Right ventricle myocardium superior (tissue), 1 donor: ENCODE data around the gene DGCR2. TPM values are rescaled to one million over a fixed set of nuclear protein-coding genes. Genes with fewer than 3 reads are reported as not detected.
"Not testable (repeated sequence)": the region's sequence is repeated elsewhere in the genome, so short reads cannot be mapped to it uniquely, and the experiment has no call there.

ENCODE experiments used
- ATAC-seq: fragments of 200-7000 bp; cut with Tn5 transposase; one replicate; pipeline ENCODE4 v1.9.1; 2020; ENCODE audit warnings: mild to moderate bottlenecking; ENCODE audit not compliant: poor library complexity
- DNase-seq: peaks from one replicate; pipeline ENCODE4 v3.0.0-alpha.2; 2020
- intact Hi-C: fragments of 100-400 bp; cut with DNase I; formaldehyde crosslinking; loops from one replicate; pipeline ENCODE4 v1.11.2; 2022
- total RNA-seq: library from RNA; stranded (reverse); fragmentation: NEBNext Ultra II Directional; extraction: Animal tissue kit (Norgen Biotek cat#: 25700); gene quantifications from one replicate; pipeline ENCODE4 v1.2.1, GENCODE V29; 2021
- donor health status: DM: no; HTN: yes; CAD: no; lungs with severe emphysema.

Gene DGCR2
- total RNA-seq, 1 donor from 2014 or later, result 29.7 TPM

GRCh38 chr22:19005905-19006304 is 116.3 kb downstream of the DGCR2 start:
- DNase-seq (no peak), ATAC-seq (no peak)
- intact Hi-C loops, result no loop called here

- intact Hi-C loops, result no loop called here
- DNase-seq (no peak), ATAC-seq (no peak)
These were observed 117.7 kb downstream of the DGCR2 start for GRCh38 chr22:19004471-19004870.

DNA sequence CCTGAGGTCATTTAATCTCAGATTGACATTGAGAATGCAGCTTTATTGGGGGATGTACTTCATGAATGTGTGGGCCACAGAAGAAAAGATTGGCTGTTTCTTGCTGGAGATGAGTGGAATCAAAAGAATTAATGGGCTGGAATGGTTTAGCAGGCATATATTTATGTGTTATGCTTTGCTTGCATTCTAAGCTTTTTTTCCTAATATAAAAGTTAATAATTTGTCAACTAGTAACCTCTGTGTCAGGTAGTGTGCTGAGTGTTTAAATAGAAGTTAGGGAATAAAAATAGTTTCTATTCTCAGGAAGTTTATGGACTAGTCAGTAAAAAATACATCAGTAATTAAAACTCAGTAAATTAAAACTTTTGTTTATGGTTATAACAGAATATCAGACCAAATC is 118.7 kb downstream of the DGCR2 start:
- ATAC-seq (no peak), DNase-seq (no peak)
- intact Hi-C loops, result no loop called here

DNA sequence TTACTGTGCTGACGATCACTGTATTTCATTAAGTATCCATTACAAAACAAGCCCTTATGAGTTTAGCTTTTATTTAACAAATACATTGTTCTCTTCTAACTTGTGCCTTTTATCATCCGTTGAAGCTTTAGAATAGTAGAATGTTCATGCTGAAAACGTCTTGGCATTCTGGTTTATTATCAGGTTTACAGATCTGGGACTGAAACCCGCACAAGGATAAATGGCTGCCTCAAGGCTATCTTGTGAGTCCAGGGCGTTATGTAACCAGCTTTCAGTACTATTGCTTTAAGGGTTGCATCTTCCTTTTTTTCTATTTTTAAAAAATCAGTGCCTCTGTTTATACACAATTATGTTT is 119.6 kb downstream of the DGCR2 start:
- ATAC-seq, result no peak
- DNase-seq, result no peak
- intact Hi-C loops, result no loop called here

- ATAC-seq, result no peak
- DNase-seq, result no peak
- intact Hi-C loops, result no loop called here
These were observed 121.0 kb downstream of the DGCR2 start for GRCh38 chr22:19001204-19001603.

GRCh38 chr22:19000106-19000505 is 122.1 kb downstream of the DGCR2 start:
- DNase-seq, intact Hi-C loops, ATAC-seq: not testable (repeated sequence)

- DNase-seq (no peak), ATAC-seq (no peak)
- intact Hi-C loops, result no loop called here
These were observed 122.8 kb downstream of the DGCR2 start for GRCh38 chr22:18999416-18999815.

DNA sequence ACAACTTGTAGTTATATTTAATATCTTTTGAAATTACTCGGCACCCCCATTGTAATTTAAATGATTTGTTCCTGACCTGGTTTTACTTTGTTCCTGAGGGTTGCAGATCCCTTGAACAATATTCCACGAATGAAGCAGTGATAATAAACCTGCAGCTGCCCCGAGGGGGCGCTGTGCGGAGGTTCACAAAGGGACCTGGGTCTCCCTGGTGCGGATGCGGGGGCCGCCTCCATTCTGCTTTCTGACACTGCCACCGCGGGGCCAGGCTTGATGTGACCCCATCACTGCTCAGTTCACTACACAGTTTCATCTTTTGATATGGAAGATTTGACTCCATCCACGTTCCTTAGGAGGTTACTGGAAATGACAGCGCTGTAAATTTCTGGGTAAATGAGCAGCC is 123.2 kb downstream of the DGCR2 start:
- no peak for ATAC-seq
- intact Hi-C loops, result no loop called here
- DNase-seq, result no peak

DNA sequence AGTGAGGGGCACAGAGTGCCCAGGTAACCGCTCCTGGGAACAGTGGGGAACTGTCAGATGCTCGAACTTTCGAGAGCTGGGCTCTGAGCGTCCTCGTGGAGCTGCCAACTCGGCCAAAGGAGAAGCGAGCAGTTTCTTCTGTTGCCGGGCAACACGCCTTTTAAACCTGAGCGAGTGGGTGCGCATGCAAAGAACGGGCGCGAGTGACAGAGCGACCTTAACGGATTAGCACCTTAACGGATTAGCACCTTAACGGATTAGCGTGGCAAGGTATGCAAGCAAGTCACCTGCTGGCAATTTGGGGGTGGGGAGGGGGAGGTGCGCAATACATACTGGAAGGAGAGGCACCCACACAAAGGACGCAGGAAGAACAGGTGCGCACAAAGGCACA is 124.3 kb downstream of the DGCR2 start:
- no peak for DNase-seq
- intact Hi-C loops, result no loop called here
- no peak for ATAC-seq

DNA sequence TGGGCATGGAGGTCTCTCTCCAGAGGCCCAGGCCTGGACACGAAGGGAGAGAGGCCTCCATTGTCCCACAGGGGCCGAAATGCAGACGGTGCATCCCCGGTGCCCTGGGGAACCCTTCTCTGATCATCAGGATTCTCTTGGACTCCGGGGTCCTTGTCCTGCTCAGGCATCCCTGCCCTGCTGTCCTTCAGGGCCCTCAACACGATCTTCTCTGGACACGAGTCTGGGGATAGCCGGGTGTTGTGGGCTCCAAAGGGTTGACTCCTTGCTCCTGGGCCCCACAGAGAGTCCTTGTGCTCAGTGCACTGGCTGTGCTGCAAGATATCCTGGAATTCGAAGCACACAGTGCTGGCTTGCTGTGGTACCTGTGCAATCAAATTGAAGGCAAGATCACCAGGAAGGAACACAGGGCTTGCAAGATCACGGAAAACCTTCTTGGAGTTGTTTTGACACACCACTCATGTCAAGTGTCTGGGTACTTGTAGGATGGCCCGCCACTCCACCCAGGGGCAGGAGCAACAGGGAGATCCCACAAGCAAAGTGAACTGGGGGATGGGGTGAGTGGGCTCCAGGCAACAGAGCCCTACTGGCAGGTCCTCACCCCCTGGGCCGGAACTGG is 124.8 kb downstream of the DGCR2 start:
- DNase-seq (no peak), ATAC-seq (no peak)
- intact Hi-C loops, result no loop called here

- ATAC-seq (no peak), DNase-seq (no peak)
- intact Hi-C loops, result no loop called here
These were observed 125.8 kb downstream of the DGCR2 start for GRCh38 chr22:18996376-18996900.

- intact Hi-C loops, result no loop called here
- ATAC-seq (no peak), DNase-seq (no peak)
These were observed 126.9 kb downstream of the DGCR2 start for GRCh38 chr22:18995327-18995711.

- no peak for DNase-seq
- ATAC-seq, result no peak
- intact Hi-C loops, result no loop called here
These were observed 127.4 kb downstream of the DGCR2 start for GRCh38 chr22:18994701-18995326.

DNA sequence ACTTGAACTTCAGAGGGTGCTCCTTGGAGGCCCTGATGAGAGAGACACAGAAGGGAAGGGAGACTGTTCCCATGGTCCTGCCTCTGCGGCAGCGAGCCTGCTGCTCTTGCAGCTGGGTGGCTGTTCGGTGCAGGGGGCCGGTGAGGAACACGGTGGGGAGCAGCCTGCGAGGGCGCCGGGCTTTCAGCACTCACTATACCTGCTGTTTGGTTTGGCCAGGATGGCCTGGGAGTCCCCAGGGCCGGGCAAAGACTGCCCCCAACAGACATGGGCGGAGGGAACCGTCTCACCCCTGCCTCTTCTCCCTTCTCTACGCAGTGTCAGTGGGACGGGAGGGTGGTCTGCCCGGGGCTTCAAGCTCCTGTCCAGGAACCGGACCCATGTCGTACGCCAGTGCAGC is 128.2 kb downstream of the DGCR2 start:
- ATAC-seq (no peak), DNase-seq (no peak)
- intact Hi-C loops, result no loop called here

DNA sequence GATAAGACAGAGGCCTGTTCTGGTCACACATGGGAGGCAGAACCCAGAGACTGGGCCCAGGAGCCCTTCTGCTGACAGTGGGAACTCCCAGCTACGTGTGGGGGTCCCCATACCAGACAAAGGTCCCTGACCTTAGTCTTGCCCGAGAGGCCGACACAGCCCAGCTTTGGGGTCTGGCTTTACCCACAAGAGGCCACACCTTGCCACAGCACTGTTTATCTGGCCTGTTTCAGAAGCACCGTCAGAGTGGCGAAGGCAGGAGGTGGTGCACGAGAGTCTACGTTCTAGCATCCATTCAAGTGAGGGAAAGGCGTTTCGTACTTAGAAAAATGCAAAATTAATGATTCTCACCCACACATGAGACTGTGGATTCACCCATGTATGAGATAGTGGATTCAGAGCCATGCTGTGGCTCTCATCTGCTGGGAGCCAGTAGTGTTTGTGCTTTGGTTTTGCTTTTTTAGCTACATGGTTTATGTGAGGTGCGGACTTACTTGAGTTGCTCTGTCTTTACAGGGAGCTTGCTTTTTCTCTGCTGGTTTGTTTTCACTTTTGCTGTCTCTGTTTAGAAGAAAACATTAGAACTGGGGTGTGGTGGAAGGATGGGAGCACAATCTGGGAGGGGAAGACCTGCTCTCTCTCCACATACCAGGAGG is 129.5 kb downstream of the DGCR2 start:
- DNase-seq (no peak), ATAC-seq (no peak)
- intact Hi-C loops, result no loop called here

DNA sequence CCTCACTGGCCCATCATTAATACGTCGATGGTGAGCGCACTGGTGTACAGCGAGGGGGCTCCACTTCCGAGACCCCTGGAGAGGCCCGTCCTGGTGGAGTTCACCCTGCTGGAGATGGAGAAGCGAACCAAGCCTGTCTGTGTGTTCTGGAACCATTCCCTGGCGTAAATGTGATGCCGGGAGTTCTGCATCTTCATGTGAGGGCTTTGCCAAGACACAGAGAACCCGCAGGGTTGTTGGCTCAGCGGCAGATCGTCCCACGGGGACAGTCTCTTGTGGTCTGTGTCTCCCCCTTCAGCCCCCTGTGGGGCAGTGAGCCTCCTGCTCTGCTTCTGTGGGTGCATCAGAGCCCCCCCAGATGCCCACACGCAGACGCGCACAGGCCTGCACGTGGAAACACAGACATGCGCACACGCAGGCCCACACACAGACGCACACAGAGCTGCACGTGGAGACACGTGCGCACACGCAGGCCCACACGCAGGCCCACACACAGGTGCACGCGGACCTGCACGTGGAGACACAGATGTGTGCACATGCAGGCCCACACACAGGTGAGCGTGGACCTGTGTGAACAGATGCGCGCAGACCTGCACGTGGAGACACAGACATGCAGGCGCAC is 130.3 kb downstream of the DGCR2 start:
- intact Hi-C loops, result no loop called here
- DNase-seq (no peak), ATAC-seq (no peak)

DNA sequence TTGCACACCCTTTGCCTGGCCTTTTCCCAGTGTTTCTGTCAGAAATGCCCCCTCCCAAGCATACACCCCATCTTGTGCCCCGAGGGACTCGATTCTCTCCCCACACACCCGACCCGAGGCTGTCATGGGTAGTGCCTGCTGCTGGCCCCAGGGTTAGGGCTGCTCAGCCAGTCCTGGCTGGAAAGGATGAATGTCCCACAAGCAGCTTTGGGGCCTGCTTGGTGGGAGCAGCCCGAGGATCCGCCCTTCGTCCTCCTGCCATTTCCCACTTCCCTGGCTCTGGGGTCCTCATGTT is 131.1 kb downstream of the DGCR2 start:
- intact Hi-C loops, result no loop called here
- DNase-seq, result no peak
- no peak for ATAC-seq

GRCh38 chr22:18990355-18991137 is 131.7 kb downstream of the DGCR2 start:
- intact Hi-C loops, result no loop called here
- no peak for ATAC-seq
- no peak for DNase-seq

- intact Hi-C loops, result no loop called here
- DNase-seq (no peak), ATAC-seq (no peak)
These were observed 133.3 kb downstream of the DGCR2 start for GRCh38 chr22:18988958-18989357.
